Stimulated activated CD8-positive, alpha-beta memory T cell treated with anti-CD3 and anti-CD28 coated beads, Interleukin-12 subunit alpha, Interleukin-12 subunit beta, amount 100 ng/mL, for 24 hours (primary cell): ENCODE data around the gene TTC3.

Source experiments
- DNase-seq: peaks from one replicate; pipeline ENCODE4 v3.0.0-alpha.2; 2020; ENCODE audit errors: extremely low read depth

The TTC3 gene

GRCh38 chr21:37061926-37062592, 11.0 kb upstream of the TTC3 start:
- no peak for DNase-seq

DNA sequence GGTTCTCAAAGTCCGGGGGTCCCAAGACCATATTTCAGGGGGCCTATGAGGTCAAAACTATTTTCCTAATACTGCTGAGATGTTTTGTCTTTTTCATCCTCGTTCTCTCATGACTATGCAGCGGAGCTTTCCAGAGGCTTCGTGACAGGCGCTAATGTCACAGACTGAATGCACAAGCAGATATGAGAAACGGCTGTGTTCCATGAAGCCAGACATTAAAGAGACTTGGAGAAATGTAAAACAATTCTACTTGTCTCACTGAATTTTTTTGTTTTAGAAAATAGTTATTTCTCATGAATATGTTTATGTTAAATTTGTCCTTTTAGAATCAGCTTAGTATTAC, 10.5 kb upstream of the TTC3 start:
- DNase-seq, result no peak

- no peak for DNase-seq
These were observed 9.6 kb upstream of the TTC3 start for GRCh38 chr21:37063433-37063832.

- DNase-seq, result no peak
These were observed 8.2 kb upstream of the TTC3 start for GRCh38 chr21:37064841-37065240.

DNA sequence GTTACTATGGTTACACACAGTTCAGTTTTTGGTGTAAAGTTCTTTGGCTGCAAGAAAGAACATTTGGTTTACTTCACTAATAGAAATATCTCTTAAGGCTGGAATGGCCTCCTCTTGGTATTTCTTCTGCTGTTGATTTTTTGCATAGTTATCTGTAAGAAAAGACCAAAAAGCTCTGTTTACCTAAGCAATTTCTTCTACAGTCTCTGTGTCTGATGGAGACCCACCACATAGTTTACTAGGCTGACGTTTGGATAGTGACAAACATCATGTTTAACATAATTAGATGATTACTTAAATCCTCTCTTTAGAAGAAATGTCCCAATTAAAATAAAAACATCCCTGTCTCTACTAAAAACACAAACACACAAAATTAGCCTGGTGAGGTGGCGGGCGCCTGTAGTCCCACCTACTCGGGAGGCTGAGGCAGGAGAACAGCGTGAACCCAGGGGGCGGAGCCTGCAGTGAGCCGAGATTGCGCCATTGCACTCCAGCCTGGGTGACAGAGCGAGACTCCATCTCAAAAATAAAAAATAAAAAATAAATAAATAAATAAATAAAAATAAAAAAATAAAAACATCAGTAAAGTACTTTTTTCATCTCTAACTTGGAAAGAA, 7.4 kb upstream of the TTC3 start:
- DNase-seq, result no peak

GRCh38 chr21:37071561-37072273, 1.3 kb upstream of the TTC3 start:
- DNase-seq, result no peak

DNA sequence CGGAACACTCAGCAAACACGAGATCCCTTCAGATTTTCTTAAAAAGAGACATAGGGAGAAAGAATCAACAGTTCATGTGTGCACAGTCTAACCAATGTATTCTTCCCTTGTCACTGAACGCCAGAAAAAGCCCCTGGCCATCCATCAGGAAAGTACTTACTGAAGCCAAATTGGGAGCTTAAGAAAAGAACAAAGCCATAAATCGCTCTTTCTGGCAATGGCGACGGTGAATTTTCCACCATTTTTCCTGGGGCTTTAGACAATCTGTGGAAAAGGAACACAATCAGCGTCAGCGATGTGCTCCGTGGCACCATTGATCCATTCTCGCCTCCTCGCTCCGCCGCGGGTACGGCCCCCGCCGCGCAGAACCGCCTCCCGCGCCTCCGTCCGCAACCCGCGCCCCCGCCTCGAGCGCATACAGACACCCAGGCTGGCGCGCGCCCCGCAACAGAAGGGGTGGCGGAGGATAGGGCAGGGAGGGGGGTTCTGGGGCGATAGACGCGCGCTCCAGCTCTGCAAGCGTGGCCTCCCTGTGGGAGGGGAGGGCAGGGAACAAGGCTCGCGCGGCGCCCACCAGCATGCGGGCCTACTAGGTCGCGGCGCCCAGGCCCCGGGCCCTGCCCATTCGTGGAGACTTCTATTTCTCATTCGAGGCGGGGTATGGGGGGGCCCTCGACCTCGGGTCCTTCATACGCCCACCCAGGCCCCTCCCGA, 623 bp upstream of the TTC3 start:
- DNase-seq, result no peak

- DNase-seq, result no peak
These were observed 553 bp downstream of the TTC3 start for GRCh38 chr21:37073417-37074196.

- DNase-seq, result no peak
These were observed 1.1 kb downstream of the TTC3 start for GRCh38 chr21:37074197-37074510.

GRCh38 chr21:37074546-37074945, 1.5 kb downstream of the TTC3 start:
- DNase-seq, result no peak

GRCh38 chr21:37075214-37075770, 2.2 kb downstream of the TTC3 start:
- DNase-seq, result no peak

- no peak for DNase-seq
These were observed 3.2 kb downstream of the TTC3 start for GRCh38 chr21:37076087-37076850.

DNA sequence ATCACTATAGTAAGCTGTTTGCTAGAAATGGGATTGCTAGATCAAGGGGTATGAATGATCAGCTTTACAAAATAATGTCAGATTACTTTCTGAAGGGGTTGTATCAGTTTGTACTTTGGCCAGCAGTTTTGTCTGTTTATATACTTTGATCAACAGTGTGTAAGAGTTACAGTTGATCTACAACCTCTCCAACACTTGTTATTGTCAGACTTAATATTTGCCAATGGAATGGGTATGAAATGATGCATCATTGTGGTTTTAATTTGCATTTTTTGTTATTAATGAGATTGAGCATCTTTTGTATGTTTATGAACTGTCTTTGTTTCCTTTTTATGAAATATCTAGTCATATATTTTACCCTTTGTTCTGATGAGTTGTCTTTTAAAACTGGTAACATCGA, 4.3 kb downstream of the TTC3 start:
- DNase-seq, result no peak

- DNase-seq, result no peak
These were observed 6.3 kb downstream of the TTC3 start for GRCh38 chr21:37079211-37079824.

DNA sequence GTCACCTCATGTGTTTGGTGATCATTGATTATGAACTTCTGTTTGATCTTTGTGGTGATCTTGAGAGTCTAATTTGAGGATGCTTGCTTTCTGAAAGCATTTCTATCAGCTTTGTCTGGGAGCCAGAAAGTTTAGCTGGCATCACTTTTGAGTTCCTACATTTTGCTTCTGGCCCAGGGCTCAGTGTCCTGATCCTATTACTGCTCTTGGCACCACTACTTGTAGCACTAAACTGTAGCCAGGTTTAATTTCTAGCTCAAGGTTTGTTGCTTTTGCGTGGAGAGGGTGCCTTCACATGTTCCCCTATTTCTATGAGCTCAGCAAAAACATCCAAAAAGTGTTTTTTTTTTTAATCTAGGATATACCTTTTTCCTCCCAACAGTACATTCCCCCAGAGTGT, 9.3 kb downstream of the TTC3 start:
- DNase-seq, result no peak

GRCh38 chr21:37082856-37083528, 9.9 kb downstream of the TTC3 start:
- no peak for DNase-seq

DNA sequence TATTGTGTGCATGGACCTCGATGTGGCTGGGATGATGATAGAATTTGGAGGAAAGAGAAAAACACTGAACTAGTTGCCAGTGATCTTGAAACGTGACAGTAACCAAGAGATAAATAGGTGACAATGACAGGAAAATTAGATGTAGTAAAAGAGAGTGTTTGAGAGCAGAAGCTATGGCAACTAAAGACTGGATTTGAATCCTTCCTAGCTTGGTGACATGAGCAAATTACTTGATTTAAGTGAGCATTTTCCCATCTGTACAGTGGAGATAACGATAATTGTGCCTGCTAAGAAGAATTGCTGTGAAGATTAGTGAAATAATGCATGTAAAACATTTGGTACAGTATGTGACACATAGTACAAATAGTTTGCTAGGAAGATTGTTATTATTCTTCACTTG, 12.7 kb downstream of the TTC3 start:
- DNase-seq, result no peak

DNA sequence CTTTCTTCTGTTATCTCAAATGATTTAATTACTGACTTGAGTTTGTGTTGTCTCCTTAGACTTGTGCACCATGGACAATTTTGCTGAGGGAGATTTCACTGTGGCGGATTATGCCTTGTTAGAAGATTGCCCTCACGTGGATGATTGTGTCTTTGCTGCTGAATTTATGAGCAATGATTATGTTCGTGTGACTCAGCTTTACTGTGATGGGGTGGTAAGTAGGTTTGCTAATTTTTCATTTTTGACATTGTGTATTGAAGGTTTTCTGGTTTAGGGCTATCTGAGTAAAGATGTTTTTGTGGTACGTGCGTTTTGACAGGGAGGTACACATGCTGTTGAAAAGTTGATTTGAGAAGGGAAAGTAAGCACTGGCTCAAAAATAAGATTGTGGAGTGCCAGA, 14.1 kb downstream of the TTC3 start:
- DNase-seq, result no peak

DNA sequence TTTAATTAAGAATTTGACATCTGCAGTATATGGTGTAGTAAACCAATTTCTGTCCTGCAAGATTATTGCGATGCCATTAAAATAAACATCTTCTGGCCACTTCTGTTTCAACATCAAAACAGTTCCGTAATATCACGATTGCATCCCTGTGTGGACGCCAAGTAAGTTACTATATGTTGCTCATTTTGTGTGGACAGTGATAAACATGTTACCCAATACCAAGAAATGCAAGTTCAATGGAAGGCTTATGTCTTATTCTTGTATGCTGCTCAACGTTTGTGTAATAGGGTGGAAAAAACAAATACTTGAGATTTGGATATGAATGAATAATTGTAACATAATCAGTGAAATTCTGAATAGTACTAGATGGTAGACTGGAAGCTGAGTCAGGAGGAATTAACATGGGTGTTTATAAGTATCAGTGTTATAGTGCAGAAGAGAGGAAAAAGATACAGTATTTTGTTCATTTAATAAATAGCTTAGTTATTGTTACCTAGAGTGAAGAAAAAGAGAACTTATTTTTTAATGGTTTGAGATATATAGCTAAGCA, 15.2 kb downstream of the TTC3 start:
- DNase-seq, result no peak

DNA sequence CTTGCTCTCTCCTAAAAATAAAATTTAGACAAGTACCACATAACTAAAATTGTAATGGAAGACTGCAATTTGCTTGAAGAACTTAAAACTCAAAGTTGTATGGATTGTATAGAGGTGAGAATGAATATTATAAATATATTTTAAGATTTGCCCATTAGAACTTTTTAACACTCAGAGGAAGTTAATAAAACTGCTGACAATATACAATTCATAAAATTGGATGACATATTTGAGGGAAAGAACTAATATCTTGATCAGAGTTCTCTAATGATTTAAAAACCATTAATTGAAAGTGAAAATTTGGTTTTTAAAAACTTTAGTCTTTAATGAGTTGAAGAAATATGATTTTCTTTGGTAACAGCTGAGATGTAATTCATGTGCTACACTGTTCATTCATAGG, 20.9 kb downstream of the TTC3 start:
- no peak for DNase-seq
